GM21723 (cell line): ENCODE results near the gene SORCS2.

Experiments
- ATAC-seq: cut with Tn5 transposase; IDR thresholded peaks from one replicate; pipeline ENCODE4 v1.9.1; 2021; ENCODE audit warnings: mild to moderate bottlenecking, moderate library complexity; ENCODE audit not compliant: unreplicated experiment

The SORCS2 gene

GRCh38 chr4:7711307-7711963, 519.1 kb downstream of the SORCS2 start:
- no peak for ATAC-seq

DNA sequence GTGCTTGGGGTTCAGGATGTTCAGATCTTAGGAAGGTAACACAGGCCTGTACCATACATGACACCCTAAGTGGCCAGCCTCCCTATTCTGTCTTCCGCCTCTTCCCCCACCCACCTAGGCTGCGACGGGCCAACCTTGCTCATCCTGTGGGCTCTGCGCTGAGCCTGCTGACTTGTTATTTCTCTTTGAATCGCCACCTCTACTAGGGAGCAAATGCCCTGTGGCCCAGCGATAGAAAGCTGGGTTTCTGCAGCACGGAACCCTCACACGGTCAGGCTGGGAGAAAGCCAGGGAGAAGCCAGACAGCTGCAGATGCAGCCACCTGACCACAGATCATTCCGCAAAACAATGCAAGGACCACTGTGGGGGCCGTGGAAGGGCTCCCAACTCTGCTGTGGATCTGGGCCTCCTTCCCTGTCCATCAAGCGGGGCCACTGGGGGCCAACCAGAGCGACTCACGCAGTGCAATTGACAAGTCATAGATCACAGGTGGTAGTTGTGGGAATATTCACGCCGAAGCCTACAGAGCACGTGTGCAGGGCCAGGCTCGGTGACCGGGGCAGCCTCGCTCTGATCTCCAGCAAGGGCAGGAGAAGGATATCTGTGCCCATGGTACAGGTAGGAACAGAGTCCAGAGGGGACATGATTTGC, 519.8 kb downstream of the SORCS2 start:
- ATAC-seq: no peak

DNA sequence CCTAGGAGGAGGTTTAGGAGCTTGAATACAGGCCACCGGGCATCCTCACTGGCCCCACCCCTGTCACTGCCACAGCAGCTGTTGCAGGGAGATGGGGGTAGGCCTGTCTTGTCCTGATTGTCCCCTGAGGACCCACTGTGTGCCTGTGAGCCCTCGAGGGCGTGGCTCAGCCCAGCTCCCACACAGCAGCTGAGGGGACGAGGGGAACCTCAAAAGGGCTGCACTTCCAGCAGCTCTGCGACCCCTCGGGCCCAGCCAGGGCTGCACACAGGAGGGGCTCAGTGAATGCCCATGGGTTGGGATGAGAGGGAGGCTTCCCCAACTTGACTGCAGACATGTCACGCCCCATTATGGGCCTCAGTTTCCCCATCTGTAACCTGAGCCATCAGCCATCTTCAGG, 521.4 kb downstream of the SORCS2 start:
- no peak for ATAC-seq

- no peak for ATAC-seq
Observed at GRCh38 chr4:7714176-7714575, 521.8 kb downstream of the SORCS2 start.

DNA sequence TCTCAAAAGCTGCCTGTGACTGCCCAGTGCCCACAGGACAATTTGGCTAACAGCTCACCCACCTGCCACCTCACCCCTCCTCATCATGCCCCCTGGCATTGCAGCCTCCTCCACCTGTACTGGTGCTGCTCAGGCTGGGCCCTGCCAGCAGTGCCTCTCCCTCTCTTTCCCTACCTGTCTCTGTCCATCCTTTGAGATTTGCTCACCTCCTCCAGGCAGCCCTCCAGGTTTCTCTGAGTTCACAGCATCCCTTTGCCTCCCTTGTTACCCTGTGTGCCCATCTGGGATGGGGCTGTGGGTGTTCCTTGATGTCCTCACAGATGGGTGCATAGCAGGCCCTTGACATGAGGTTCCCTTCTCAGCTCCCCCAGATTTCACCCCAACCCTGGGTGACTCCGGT, 522.4 kb downstream of the SORCS2 start:
- no peak for ATAC-seq

DNA sequence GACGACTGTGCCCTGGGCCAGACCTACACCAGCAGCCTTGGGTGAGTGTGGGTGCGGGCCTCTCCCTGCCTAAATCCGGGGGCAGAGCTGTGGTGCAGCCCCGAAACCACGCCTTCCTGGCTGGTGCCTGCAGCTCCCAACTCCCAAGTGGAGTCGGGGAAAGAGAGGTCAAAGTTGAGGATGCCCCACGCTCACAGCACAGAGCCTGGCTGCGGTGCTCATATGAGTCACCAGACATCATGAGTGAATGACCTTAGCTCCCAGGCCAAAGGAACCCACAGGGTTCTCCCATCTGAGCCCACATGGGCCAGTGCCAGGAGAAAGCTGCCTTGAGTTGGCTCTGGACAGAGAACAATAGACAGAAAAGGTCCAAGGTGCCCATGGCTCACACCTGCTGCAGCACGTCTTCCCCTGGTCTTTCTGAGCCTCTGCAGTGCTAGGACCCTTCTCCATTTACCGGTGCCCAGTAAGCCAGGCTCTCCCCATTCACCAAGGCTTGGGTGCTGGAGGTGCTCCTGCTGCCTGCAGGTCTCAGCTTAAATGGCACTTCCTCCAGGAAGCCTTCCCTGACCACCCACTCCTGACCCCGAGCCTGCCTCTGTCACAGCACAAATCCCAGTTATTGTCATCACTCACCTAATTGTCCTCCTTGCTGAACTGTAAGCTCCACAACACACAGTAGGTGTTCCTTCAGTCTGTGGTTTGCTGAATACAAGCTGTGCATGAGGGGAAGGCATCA, 523.1 kb downstream of the SORCS2 start:
- ATAC-seq: no peak

DNA sequence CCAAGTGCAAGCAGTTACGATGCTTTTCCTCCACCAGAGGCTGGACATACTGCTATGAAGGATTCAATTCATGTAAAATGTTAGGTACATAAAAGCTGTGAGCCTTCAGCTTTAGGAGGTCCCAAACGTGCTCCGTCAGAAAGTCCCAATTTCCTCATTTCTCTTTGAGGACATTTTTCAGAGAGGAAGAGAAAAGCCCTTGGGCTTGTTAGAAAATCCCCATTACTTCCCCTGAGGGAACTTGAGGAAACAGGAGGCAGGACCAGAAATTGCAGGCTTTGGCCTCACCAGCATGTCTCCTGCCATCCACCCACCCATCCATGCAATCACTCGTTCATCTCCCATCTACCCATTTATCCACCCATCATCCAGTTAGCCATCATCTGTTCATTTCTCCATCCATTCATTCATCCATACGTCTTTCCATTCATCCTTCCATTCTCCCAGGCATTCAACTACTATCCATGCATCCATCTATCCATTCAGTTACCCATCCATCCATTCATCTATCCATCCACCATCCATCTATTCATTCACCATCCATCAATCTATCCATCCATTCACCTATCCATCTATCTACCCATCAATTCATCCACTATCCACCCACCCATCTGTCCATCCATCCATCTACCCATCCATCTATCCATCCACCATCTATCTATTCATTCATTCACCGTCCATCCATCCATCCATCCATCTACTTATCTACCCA, 523.8 kb downstream of the SORCS2 start:
- ATAC-seq: no peak

- no peak for ATAC-seq
Observed at GRCh38 chr4:7717161-7717560, 524.8 kb downstream of the SORCS2 start.

DNA sequence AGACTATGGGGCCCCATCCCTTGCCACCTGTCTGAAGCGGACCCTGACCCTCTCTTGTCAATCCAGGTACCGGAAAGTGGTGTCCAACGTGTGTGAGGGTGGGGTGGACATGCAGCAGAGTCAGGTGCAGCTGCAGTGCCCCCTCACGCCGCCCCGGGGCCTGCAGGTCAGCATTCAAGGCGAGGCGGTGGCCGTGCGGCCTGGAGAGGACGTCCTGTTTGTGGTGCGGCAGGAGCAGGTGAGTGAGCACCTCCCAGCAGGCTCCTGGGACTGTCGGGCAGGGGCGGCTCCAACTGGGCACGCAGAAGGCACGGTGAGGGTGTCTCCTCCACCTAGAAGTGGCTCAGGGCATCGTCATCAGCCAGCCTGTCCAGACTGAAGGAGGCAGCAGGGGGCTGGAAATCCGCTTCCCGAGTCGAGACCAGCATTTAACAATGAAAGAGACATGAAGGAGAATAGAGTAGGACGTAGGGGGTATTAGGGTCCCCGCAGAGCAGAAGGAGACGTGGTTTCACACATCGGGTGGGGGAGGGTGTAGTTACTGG, 525.7 kb downstream of the SORCS2 start:
- ATAC-seq: no peak

DNA sequence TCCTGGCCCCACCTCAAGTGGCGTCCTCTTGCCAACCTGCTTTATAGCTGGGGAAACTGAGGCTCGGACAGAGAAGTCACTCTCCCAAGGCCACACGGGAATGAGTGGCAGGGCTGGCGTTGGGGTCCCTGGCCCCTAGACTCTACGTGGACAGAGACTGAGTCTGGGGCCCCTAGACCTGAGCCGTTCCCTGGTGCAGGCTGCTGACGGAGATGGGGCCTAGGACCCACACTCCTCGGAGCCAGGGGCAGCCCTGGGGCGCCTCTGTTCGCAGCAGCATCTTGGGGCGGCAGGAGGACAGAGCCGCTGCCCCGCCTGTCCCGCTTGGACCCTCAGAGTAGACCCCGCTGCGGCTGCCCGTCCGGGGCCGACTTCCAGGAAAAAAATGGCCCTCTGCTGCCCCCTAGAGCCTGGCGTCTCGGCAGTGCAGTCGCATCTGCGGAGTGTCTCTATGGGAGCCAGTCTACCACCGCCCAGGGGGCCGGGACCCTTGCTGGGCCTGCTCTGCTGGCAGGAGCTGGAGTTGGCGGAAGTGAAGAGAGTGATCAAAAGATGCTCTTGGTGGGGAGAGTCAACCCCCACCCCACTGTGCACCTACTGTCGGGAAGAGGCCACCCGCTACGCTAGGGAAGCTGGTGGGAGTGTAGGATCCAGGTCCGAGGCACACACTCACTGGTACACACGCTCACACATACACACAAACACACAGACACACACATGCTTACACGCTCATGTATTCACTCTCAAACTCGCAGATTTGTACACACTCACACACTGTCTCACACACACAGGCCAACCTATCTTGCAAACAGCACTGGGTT, 527.2 kb downstream of the SORCS2 start:
- no peak for ATAC-seq

DNA sequence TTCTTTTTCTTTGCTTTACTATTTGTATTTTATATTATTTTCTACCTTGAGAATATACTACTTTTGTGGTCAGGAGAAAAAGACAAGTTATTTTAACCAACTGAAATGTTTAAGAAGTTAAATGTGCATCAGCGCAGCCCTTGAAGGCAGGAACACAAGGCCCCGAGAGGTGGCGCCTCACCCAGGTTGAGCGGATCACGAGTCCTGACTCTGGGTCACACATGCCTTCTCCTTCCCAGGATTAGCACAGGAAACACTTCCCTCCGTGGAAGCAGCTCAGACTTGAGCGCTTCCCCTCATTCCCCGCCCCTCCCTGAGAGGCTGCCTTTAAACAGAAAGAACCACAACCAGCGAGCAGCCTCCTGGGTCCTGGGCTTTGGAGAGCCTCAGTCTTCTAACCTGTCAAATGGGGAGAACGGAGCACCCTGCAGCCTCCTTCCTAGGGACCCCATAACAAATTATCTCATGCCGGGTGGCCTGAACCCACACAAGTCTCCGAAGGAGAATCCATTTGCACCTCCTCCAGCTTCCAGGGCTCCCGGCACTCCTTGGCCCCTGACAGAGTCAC, 529.7 kb downstream of the SORCS2 start:
- no peak for ATAC-seq

DNA sequence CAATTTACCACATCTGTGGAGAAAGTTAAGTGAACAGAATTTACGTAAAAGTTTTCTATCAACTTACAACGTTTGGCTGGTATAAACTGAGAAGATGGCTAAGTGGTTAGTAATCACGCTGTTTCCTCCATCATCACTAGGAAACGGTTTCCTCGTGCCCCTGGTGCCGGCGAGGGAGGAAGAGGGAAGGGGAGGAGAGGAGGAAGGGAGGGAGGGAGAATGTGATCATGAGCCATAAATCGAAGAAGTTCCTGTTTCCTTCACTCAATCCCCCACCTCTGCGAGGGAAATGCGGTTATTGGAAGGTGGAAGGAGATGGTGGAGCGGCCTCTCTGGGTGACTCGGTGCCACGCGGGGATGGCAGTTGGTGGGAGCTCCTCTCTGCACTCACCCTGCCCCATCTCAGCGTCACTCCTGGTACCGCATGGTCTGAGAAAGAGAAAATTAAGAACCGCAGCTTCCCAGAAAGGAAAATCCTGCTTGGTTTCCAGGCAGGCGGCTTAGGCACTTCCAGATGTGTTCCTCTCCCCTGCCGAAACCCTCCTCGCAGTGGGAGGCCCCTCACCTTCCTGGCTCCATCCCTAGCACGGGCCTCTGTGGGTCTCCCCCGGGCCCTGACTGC, 530.5 kb downstream of the SORCS2 start:
- ATAC-seq: no peak

- ATAC-seq: no peak
Observed at GRCh38 chr4:7723625-7724024, 531.3 kb downstream of the SORCS2 start.

- no peak for ATAC-seq
Observed at GRCh38 chr4:7725951-7726350, 533.6 kb downstream of the SORCS2 start.

DNA sequence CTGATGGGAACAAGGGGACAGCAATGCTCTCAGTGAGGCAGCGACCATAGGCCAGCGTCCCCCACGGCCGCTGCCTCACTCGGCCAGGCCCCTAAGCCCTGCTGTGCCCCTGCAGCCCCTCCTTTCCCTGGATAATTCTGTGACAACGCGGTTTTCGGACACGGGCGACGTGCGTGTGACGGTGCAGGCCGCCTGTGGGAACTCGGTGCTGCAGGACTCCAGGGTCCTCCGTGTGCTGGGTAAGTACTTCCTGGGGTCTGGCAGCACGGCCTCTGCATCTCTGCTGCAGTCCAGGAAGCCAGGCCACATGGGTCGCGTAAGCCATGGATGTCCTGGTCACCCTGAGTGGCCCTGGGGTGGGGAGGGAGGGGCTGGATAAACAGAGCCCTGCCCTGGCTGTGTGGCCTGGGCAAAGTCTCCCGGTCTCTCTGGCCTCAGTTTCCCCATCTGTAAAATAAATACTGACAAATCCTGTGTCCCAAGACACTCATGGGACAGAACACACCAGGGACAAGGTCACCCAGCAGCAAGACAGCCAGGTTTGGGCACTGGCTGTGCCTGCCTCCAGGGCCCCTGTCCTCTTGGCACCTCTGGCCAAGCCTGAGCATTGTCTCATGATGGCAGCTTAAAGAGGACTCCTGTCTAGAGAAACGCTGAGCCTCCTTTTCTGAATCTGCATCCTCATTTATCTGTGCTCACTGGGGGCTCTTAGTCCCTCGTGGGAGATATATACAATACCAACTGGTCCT, 534.5 kb downstream of the SORCS2 start:
- no peak for ATAC-seq

- ATAC-seq: no peak
Observed at GRCh38 chr4:7727749-7728148, 535.4 kb downstream of the SORCS2 start.

- ATAC-seq: no peak
Observed at GRCh38 chr4:7731437-7731836, 539.1 kb downstream of the SORCS2 start.

DNA sequence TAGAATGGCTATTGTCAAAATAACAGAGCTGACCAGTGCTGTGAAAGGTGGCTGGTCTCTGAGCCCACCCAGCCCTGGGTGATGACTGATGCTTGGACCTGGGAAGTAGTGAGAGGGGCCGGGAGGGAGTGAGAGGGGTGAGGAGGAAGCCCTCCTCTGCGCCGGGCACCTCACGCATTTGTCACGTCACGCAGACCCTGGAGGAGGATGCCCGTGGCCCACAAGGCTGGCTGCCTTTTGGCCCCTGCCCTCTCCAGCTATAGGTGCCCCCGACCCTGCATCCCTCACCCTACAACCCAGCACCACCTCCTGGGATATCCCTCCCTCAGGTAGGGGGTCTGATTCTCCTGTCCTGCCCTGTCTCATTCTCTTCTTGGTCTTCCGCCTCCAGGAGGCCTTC, 539.9 kb downstream of the SORCS2 start:
- no peak for ATAC-seq

DNA sequence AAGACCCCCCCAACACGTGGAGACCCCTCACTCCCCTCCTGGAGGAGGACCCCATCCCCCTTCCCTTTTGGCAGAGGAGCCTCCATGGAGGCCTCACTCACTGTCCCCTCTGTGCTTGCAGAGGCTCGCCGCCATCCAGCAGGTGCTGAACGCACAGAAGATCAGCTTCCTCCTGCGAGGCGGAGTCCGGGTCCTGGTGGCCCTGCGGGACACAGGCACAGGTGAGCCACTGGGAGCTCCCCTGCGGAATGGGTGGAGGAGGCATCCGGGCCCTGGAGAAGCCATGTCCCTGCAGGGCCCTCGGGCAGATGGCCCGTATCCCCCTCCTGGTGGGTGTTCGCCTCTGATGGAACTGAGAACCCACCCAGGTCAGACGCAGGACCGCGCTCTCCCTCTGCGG, 540.9 kb downstream of the SORCS2 start:
- no peak for ATAC-seq
